HG03354 (cell line): Measurements from ENCODE around the gene IGDCC3.
"Not testable (repeated sequence)": the region's sequence is repeated elsewhere in the genome, so short reads cannot be mapped to it uniquely, and the experiment has no call there.

ENCODE experiments used
- ATAC-seq: cut with Tn5 transposase; IDR thresholded peaks from one replicate; pipeline ENCODE4 v1.9.1; 2021; ENCODE audit warnings: mild to moderate bottlenecking; ENCODE audit not compliant: unreplicated experiment, poor library complexity, severe bottlenecking

Gene IGDCC3

GRCh38 chr15:65374334-65374733 is 3.5 kb downstream of the IGDCC3 start:
- no peak for ATAC-seq

GRCh38 chr15:65373163-65373651 is 4.6 kb downstream of the IGDCC3 start:
- ATAC-seq = no peak

GRCh38 chr15:65372787-65373067 is 5.1 kb downstream of the IGDCC3 start:
- no peak for ATAC-seq

- no peak for ATAC-seq
Observed at GRCh38 chr15:65371976-65372786, 5.6 kb downstream of the IGDCC3 start.

GRCh38 chr15:65370885-65371284 is 6.9 kb downstream of the IGDCC3 start:
- no peak for ATAC-seq

GRCh38 chr15:65369651-65370050 is 8.2 kb downstream of the IGDCC3 start:
- no peak for ATAC-seq

- ATAC-seq = no peak
Observed at GRCh38 chr15:65369212-65369547, 8.6 kb downstream of the IGDCC3 start.

GRCh38 chr15:65368302-65369211 is 9.2 kb downstream of the IGDCC3 start:
- ATAC-seq = no peak

GRCh38 chr15:65366122-65366892 is 11.5 kb downstream of the IGDCC3 start:
- no peak for ATAC-seq

GRCh38 chr15:65365229-65365628 is 12.6 kb downstream of the IGDCC3 start:
- no peak for ATAC-seq

- ATAC-seq = no peak
Observed at GRCh38 chr15:65363766-65364165, 14.0 kb downstream of the IGDCC3 start.

GRCh38 chr15:65363306-65363705 is 14.5 kb downstream of the IGDCC3 start:
- ATAC-seq = no peak

- ATAC-seq = no peak
Observed at GRCh38 chr15:65362491-65362890, 15.3 kb downstream of the IGDCC3 start.

- ATAC-seq = no peak
Observed at GRCh38 chr15:65361708-65362459, 15.9 kb downstream of the IGDCC3 start.

- no peak for ATAC-seq
Observed at GRCh38 chr15:65360506-65360905, 17.3 kb downstream of the IGDCC3 start.

GRCh38 chr15:65355988-65356353 is 21.8 kb downstream of the IGDCC3 start:
- no peak for ATAC-seq

GRCh38 chr15:65355173-65355987 is 22.4 kb downstream of the IGDCC3 start:
- ATAC-seq = no peak

GRCh38 chr15:65354835-65355172 is 23.0 kb downstream of the IGDCC3 start:
- ATAC-seq = no peak

GRCh38 chr15:65351972-65352371 is 25.8 kb downstream of the IGDCC3 start:
- not testable (repeated sequence) for ATAC-seq
